NCI-H128 (cell line): ENCODE measurements around the gene SEC24D.

Source experiments
- DNase-seq: peaks from one replicate; lab custom pipeline; 2025; ENCODE audit not compliant: unreplicated experiment; lab: John Stamatoyannopoulos, UW

Gene SEC24D

GRCh38 chr4:118753685-118754084 lies 82.2 kb downstream of the SEC24D start:
- DNase-seq: no peak

- DNase-seq: no peak
These were observed 82.8 kb downstream of the SEC24D start for GRCh38 chr4:118753096-118753495.

GRCh38 chr4:118752551-118752950 lies 83.4 kb downstream of the SEC24D start:
- DNase-seq: no peak

- no peak for DNase-seq
These were observed 84.2 kb downstream of the SEC24D start for GRCh38 chr4:118751629-118752323.

GRCh38 chr4:118749347-118749988 lies 86.5 kb downstream of the SEC24D start:
- no peak for DNase-seq

GRCh38 chr4:118746251-118746919 lies 89.5 kb downstream of the SEC24D start:
- DNase-seq: no peak

- DNase-seq: no peak
These were observed 90.6 kb downstream of the SEC24D start for GRCh38 chr4:118745357-118745756.

- no peak for DNase-seq
These were observed 92.1 kb downstream of the SEC24D start for GRCh38 chr4:118743867-118744266.

- no peak for DNase-seq
These were observed 93.9 kb downstream of the SEC24D start for GRCh38 chr4:118742050-118742449.

GRCh38 chr4:118741301-118741855 lies 94.5 kb downstream of the SEC24D start:
- no peak for DNase-seq

- DNase-seq: no peak
These were observed 95.1 kb downstream of the SEC24D start for GRCh38 chr4:118740869-118741268.

GRCh38 chr4:118739022-118739713 lies 96.8 kb downstream of the SEC24D start:
- no peak for DNase-seq

- DNase-seq: no peak
These were observed 97.8 kb downstream of the SEC24D start for GRCh38 chr4:118738090-118738489.

- no peak for DNase-seq
These were observed 99.0 kb downstream of the SEC24D start for GRCh38 chr4:118736900-118737299.

- DNase-seq: no peak
These were observed 101.3 kb downstream of the SEC24D start for GRCh38 chr4:118734491-118735205.

- DNase-seq: no peak
These were observed 103.2 kb downstream of the SEC24D start for GRCh38 chr4:118732591-118733330.

GRCh38 chr4:118730683-118731082 lies 105.2 kb downstream of the SEC24D start:
- no peak for DNase-seq

GRCh38 chr4:118729287-118730286 lies 106.3 kb downstream of the SEC24D start:
- DNase-seq: no peak

GRCh38 chr4:118727360-118727759 lies 108.6 kb downstream of the SEC24D start:
- DNase-seq: no peak
